Pancreas (tissue), 10 donors: Measurements from ENCODE around the gene SPDYE3. TPM values are rescaled to one million over a fixed set of nuclear protein-coding genes. Genes with fewer than 3 reads are reported as not detected.
A peak's percentile ranks its signal among the peaks of the same experiment; 100 is the strongest.

Source experiments
- ATAC-seq, 4 donors: fragments of 200-7000 bp; cut with Tn5 transposase; one replicate each; pipeline versions ENCODE4 v1.8.0 to v1.9.1; 2020; ENCODE audit warnings: mild to moderate bottlenecking in 4 of 4, moderate library complexity in 4 of 4
- DNase-seq, 6 donors: peaks; one replicate each; pipeline ENCODE4 v3.0.0-alpha.2; 2020
- FAIRE-seq: peaks from 2 replicates; lab custom pipeline; 2012; peaks lifted over from hg19 to GRCh38; lab: Jason Lieb, UNC
- H3K27ac ChIP-seq, 4 donors: fragments of 200-600 bp; sonication (generic); 1 replicate in 3 of 4; 2 replicates in 1 of 4; pipeline versions ENCODE4 v1.5.0 to v1.8.0; 2020
- H3K27me3 ChIP-seq, 4 donors: fragments of 200-600 bp; one replicate each; pipeline ENCODE4 v1.8.0; 2021
- H3K36me3 ChIP-seq, 3 donors: fragments of 200-600 bp; sonication (generic) in 1 of 3; one replicate each; pipeline versions ENCODE4 v1.5.0 to v1.8.0; 2020 to 2021
- H3K4me1 ChIP-seq, 3 donors: fragments of 200-600 bp; one replicate each; pipeline ENCODE4 v1.8.0; 2021
- H3K4me3 ChIP-seq, 4 donors: fragments of 200-600 bp; sonication (generic) in 2 of 4; one replicate each; pipeline versions ENCODE4 v1.5.0 to v1.8.0; 2020 to 2021
- H3K9me3 ChIP-seq, 4 donors: fragments of 200-600 bp; one replicate each; pipeline ENCODE4 v1.8.0; 2021
- CTCF ChIP-seq, 4 donors: fragments of 200-600 bp; sonication (generic) in 3 of 4; IDR thresholded peaks; one replicate each; pipeline versions ENCODE4 v1.5.0 to v1.8.0; 2021; ENCODE audit warnings: antibody characterized with exemption in 4 of 4
- WGBS, 2 donors: extraction: QIAGEN DNeasy Blood & Tissue Kit; methylation state at CpG; one replicate each; pipeline ENCODE4 v1.1.7; 2013; 5-methylcytosine and 5-hydroxymethylcytosine counted together
- intact Hi-C, 3 donors: fragments of 100-400 bp; cut with DNase I; formaldehyde crosslinking; loops; one replicate each; pipeline versions ENCODE4 v1.11.1 to v1.14.2; 2022
- polyA plus RNA-seq, 2 donors: library from polyadenylated mRNA; stranded (reverse); fragments of 200-250 nt; gene quantifications; one replicate each; pipeline ENCODE4 v1.2.3, GENCODE V29; 2013
- total RNA-seq, 6 donors: library from RNA; stranded (reverse); fragmentation: NEBNext Ultra II Directional in 4 of 6; extraction: Animal tissue kit (Norgen Biotek cat#: 25700) in 4 of 6; gene quantifications; one replicate each; pipeline versions ENCODE4 v1.2.1 to v1.2.4, GENCODE V29; 2021 to 2023
- donor health status: healthy with polysubstance abuse.
- donor health status: DM: no; HTN: no; CAD: no; lungs with moderate emphysema.
- donor health status: DM: no; HTN: no; CAD: no.
- donor health status: control.
- donor health status: control.
- donor health status: Bipolar disorder and iron deficiency.
- donor health status: DM: yes; HTN: yes; CAD: no.
- donor health status: DM: no; HTN: no; CAD: no.
- donor health status: DM: no; HTN: no; CAD: no.
- donor health status: DM: yes; HTN: yes; CAD: no.

The SPDYE3 gene
- total and polyA plus RNA-seq, 8 donors: 0.08 to 0.09 TPM; not detected in 6

- FAIRE-seq: no peak
- Histone ChIP-seq H3K4me1 (no peaks in the 10 kb centered on the region), H3K27me3 (no peaks in the 10 kb centered on the region), H3K4me3 (no peak overlapping the region), H3K27ac (no peak overlapping the region), H3K36me3 (peaks cover under 1 to 60% (median 26%) of the 10 kb centered on the region in 3 donors), H3K9me3 (no peaks in the 10 kb centered on the region)
- intact Hi-C loops: no loop called here
- no peak for DNase-seq
- TF ChIP-seq CTCF (IDR thresholded peaks at IDR 0.05): no peak
- 91 to 97% methylated on average over 6 of the region's 6 CpGs for WGBS, 2 donors
- ATAC-seq: no peak
Measured at GRCh38 chr7:100357131-100357561, 49.6 kb downstream of the SPDYE3 start.

GRCh38 chr7:100358027-100358856 is 50.7 kb downstream of the SPDYE3 start, which contains the start of gene PILRB:
TSS of gene PILRB (plus strand) at chr7:100358117. CDS start at chr7:100358303, 186 bp downstream.
- ATAC-seq (peak in 2 of 4 donors; percentile 6 to 25), DNase-seq (no peak), FAIRE-seq (no peak)
- intact Hi-C loops: no loop called here
- 85 to 87% methylated on average over 11 of the region's 11 CpGs for WGBS, 2 donors
- Histone ChIP-seq H3K27me3 (no peaks in the 10 kb centered on the region), H3K9me3 (no peaks in the 10 kb centered on the region), H3K4me1 (no peaks in the 10 kb centered on the region), H3K36me3 (peaks cover 3 to 64% (median 26%) of the 10 kb centered on the region in 3 donors), H3K4me3 (no peak within 1 kb of the TSS), H3K27ac (no peak within 1 kb of the TSS)
- no peak for TF ChIP-seq CTCF (IDR thresholded peaks at IDR 0.05)

GRCh38 chr7:100358857-100359212 is 51.3 kb downstream of the SPDYE3 start:
- ATAC-seq: no peak
- Histone ChIP-seq H3K27me3 (no peaks in the 10 kb centered on the region), H3K36me3 (peaks cover 3 to 60% (median 26%) of the 10 kb centered on the region in 3 donors), H3K4me3 (no peak overlapping the region), H3K4me1 (no peaks in the 10 kb centered on the region), H3K27ac (no peak overlapping the region), H3K9me3 (no peaks in the 10 kb centered on the region)
- no peak for TF ChIP-seq CTCF (IDR thresholded peaks at IDR 0.05)
- 95 to 96% methylated on average over 8 of the region's 8 CpGs for WGBS, 2 donors
- DNase-seq: no peak
- no peak for FAIRE-seq
- intact Hi-C loops: no loop called here

GRCh38 chr7:100360135-100360854 is 52.8 kb downstream of the SPDYE3 start:
- FAIRE-seq: no peak
- Histone ChIP-seq H3K9me3 (no peaks in the 10 kb centered on the region), H3K27me3 (no peaks in the 10 kb centered on the region), H3K4me3 (no peak overlapping the region), H3K27ac (no peak overlapping the region), H3K36me3 (peaks cover 3 to 46% (median 26%) of the 10 kb centered on the region in 3 donors), H3K4me1 (no peaks in the 10 kb centered on the region)
- intact Hi-C loops: no loop called here
- WGBS, 2 donors: 82 to 89% methylated on average over 3 of the region's 3 CpGs
- no peak for TF ChIP-seq CTCF (IDR thresholded peaks at IDR 0.05)
- peak in 1 of 6 donors; percentile 17 for DNase-seq
- ATAC-seq: no peak
